Stimulated activated CD8-positive, alpha-beta memory T cell treated with anti-CD3 and anti-CD28 coated beads, Interleukin-12 subunit alpha, Interleukin-12 subunit beta, amount 100 ng/mL, for 24 hours (primary cell): Measurements from ENCODE around the gene GSTT2.
A peak's percentile ranks its signal among the peaks of the same experiment; 100 is the strongest.
"Not testable (repeated sequence)": the region's sequence is repeated elsewhere in the genome, so short reads cannot be mapped to it uniquely, and the experiment has no call there.

ENCODE experiments used
- DNase-seq: peaks from one replicate; pipeline ENCODE4 v3.0.0-alpha.2; 2020; ENCODE audit errors: extremely low read depth

Gene GSTT2

GRCh38 chr22:23979557-23980240, at the start of gene GSTT2:
TSS of gene GSTT2 (plus strand) at chr22:23980134.
- DNase-seq: not testable (repeated sequence)

GRCh38 chr22:23938328-23939016, 41.5 kb upstream of the GSTT2 start:
- no peak for DNase-seq

DNA sequence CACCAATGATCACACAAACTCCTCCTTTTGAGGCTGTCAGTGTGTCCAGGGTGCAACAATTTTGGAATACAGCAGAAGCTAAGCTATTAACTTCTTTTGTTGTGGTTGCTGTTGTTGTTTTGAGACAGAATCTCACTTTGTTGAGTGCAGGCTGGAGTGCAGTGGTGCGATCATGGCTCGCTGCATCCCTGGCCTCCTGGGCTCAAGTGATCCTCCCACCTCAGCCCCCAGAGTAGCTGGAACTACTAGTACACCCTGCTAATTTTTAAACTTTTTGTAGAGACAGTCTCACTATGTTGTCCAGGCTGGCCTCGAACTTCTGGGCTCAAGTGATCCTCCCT, 40.9 kb upstream of the GSTT2 start:
- no peak for DNase-seq

DNA sequence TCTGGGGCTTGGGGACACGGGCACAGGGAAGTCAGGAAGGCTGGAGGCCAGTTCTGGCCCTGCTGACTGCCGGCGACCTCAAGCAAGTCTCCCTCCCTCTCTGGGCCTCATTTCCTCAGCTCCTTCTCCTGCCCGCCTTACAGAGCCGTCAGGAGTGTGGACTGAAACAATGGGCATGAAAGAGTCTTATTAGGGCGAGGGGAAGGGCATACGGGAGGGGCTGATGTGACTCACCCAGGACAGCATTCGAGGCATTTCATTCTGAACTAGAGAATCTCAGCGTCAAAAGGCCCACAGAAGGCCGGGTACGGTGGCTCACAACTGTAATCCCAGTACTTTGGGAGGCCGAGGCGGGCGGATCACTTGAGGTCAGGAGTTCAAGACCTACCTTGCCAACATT, 39.8 kb upstream of the GSTT2 start:
- not testable (repeated sequence) for DNase-seq

- not testable (repeated sequence) for DNase-seq
Observed at GRCh38 chr22:23947391-23947790, 32.5 kb upstream of the GSTT2 start.

- DNase-seq: not testable (repeated sequence)
Observed at GRCh38 chr22:23949764-23950163, 30.2 kb upstream of the GSTT2 start.

DNA sequence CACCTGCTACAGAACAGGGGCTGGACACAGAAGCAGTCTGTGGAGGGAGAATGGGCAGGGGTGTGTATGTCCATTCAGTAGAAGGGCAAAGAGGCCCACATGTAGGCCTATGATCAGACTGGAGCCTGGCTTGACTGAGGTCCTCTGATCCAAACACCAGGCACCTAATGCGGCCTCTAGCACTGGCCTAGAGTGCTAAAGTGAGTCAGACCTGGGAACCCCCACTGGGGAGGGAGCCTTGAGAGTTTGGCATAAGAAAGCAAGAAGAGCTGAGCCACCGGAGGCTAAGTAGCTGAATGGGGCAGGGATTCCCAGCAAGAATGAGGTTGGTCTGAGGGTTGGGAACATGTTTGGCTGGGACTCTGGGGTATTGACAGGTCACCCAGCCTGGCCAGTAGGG, 28.6 kb upstream of the GSTT2 start:
- DNase-seq: not testable (repeated sequence)

GRCh38 chr22:23952794-23953405, 27.0 kb upstream of the GSTT2 start:
- not testable (repeated sequence) for DNase-seq

GRCh38 chr22:23953485-23953884, 26.4 kb upstream of the GSTT2 start:
- not testable (repeated sequence) for DNase-seq

GRCh38 chr22:23954193-23954990, 25.5 kb upstream of the GSTT2 start:
- not testable (repeated sequence) for DNase-seq

DNA sequence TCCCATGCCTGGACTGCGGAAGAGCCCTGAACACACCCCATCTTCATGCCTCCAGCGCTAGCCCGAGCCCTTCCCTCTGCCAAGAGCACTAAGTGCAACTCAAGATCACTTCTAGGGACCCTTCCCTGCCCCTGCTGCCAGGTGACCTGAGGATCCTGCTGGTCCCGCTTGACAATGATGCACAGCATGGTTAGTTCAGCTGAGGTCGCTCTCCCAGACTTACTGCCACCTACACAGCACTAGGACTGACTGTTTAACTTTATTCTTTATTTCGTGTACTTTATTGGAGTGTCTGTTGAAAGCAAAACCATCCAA, 25.0 kb upstream of the GSTT2 start:
- DNase-seq: not testable (repeated sequence)

DNA sequence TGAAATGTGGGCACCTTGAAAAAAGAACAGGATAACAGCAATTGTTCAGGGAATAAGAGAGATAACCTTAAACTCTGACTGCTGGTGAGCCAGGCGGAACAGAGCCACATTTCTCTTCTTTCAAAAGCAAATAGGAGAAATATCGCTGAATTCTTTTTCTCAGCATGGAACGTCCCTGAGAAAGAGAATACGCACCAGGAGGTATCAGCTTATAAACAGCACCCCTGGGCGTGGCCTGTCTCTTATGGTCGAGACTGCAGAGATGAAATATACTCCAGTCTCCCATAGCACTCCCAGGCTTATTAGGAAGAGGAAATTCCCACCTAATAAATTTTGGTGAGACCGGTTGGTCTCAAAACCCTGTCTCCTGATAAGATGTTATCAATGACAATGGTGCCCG, 24.0 kb upstream of the GSTT2 start:
- not testable (repeated sequence) for DNase-seq

DNA sequence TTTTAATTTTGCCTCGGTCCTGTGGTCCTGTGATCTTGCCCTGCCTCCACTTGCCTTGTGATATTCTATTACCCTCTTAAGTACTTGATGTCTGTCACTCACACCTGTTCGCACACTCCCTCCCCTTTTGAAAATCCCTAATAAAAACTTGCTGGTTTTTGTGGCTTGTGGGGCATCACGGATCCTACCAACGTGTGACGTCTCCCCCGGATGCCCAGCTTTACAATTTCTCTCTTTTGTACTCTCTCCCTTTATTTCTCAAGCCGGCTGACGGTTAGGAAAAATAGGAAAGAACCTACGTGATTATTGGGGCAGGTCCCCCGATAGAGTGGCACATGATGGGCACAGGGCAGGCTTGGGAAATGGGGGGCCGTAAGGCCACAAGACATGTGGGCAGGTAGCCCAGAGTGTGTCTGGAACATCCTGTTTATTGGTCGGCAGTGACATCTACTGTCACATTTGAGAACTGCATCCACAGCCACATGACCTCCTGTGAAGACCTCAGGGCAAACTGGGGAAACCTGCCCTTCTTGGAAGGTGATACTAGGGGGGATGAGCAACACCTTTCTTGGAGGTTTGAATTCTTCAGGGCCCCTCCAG, 23.5 kb upstream of the GSTT2 start:
- peak; percentile 37 for DNase-seq

GRCh38 chr22:23961084-23961771, 18.7 kb upstream of the GSTT2 start, which contains the start of gene GSTT2B:
TSS of gene GSTT2B (minus strand) at chr22:23961195. CDS start at chr22:23961131, 64 bp downstream.
- not testable (repeated sequence) for DNase-seq

DNA sequence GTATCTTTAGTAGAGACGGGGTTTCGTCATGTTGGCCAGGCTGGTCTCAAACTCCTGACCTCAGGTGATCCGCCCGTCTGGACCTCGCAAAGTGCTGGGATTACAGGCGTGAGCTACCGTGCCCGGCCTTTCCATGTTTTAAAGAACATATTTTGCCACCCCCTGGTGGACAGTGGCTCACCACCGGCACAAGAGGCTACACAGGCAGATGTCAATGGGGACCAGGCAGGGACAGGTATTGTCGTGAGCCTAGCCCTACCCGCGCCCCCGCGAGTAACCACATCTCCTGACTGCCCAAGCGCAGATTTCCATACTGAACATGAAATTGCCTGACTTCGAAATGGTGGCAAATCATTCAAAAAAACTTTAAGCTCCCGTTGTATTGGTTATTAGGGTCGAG, 13.8 kb upstream of the GSTT2 start:
- not testable (repeated sequence) for DNase-seq

DNA sequence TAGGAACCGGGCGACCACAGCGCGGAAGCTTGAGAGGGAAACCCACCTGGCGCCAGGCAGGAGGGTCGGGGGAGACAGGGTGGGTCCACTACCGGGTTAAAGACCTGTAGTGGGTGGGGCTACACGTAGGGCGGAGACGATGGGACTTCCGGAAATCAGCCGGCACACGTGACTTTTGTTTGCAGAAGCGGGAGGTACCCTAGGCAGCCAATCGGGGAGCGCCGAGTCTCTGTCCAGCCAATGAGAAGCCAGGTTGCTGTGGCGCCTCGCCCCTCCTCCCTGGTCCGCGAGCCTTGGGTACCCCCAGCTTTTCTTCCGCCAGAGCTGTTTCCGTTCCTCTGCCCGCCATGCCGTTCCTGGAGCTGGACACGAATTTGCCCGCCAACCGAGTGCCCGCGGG, 13.4 kb upstream of the GSTT2 start, which contains the start of gene DDTL:
Gene DDTL (plus strand): TSS at position 321 of the 400 bp plus-strand sequence. CDS start 27 bp downstream, at position 348.
- DNase-seq: not testable (repeated sequence)

DNA sequence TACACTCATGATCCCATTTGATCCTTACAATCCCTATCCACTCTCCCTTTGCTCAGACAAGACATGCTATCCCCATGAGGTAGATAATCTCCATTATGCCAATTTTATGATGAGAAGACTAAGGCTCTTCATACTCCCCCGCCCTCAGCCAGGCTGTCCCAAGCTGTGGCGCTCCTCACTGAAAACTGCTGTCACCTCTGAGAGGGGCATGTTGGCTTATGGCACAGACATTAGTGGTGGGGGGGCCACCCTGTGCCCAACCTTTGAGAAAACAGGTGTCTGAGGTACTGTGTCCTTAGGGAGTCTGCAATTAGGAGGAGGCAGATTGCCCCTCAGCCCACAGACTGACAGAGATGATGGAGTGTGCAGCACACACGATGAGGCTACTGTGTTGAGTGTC, 10.9 kb upstream of the GSTT2 start:
- no peak for DNase-seq

GRCh38 chr22:23970201-23970641, 9.7 kb upstream of the GSTT2 start:
- no peak for DNase-seq

- no peak for DNase-seq
Observed at GRCh38 chr22:23970816-23971486, 9.0 kb upstream of the GSTT2 start.

DNA sequence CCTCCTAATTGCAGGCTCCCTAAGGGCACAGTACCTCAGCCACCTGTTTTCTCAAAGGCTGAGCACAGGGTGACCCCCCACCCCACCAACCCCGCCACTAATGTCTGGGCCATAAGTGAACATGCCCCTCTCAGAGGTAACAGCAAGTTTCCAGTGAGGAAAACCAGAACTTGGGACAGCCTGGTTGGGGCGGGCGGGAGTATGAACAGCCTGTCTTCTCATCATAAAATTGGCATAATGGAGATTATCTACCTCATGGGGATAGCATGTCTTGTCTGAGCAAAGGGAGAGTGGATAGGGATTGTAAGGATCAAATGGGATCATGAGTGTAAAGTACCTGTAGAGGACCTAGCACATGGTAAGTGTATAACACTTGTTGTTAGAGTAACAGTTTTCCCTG, 8.0 kb upstream of the GSTT2 start:
- not testable (repeated sequence) for DNase-seq
